Measurements from ENCODE around the gene KRI1. TPM values are rescaled to one million over a fixed set of nuclear protein-coding genes. Genes with fewer than 3 reads are reported as not detected.

KRI1 gene
- total and polyA plus RNA-seq, 2 of the 8 experiments (the other 6 are each of a cell fraction or from before 2014, with no cell fraction given): 14.2 to 45.2 TPM

DNA sequence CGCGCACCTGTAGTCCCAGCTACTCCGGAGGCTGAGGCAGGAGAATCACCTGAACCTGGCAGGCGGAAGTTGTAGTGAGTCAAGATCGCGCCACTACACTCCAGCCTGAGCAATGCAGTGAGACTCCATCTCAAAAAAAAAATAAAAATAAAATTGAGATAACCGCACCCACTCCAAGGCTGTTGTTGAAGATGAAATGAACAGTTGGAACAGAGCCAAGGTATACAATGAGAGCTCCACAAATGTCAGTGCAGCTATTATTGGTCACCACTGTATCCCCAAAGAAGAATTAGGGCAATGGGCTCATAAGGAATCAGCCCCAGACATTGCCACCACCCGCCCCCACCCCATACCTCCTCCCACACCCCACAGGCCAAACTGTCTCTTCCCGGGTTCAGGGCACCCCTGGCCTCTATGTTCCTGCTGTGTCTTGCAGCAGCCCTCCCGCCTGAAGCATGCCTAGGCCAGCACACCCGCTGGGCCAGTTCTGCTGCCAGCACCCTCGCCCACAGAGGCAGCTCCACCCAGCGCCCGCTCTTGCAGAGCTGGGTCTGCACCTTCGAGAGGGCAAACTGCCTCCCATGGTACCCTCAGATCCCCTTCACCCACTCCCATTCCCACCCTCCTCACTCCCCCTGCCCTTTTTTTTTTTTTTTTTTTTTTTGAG lies 45.0 kb downstream of the KRI1 start:
- 90% methylated on average over 15 of the region's 15 CpGs; no CpG with 5 or more reads in 1 of the 2 experiments for WGBS, 2 experiments (ENCODE audit: extremely low coverage in 1 of 2, insufficient coverage in 1 of 2, insufficient read length in 1 of 2, insufficient replicate concordance in 2 of 2, low coverage in 1 of 2, low lambda C conversion rate in 2 of 2, missing lambda C conversion rate in 1 of 2)
- H3K9me3 ChIP-seq (ENCODE audit: insufficient read depth in 2 of 2, low read depth in 1 of 2, low read length in 1 of 2): no peaks in the 10 kb centered on the region
- ChIA-PET CTCF (ENCODE audit: partially characterized antibody) (interaction anchor here (0.6 to 5.6 kb wide), 10 partner anchors 13 to 331 kb away, joined by 3 to 46 read pairs (median 3); no protein-coding TSS in a partner anchor), POLR2A (ENCODE audit: partially characterized antibody) (no interaction called here)
- no peak overlapping the region for H3K18ac ChIP-seq (ENCODE audit: extremely low read depth, low read length)
- FAIRE-seq: no peak
- H2BK120ac ChIP-seq (replicated peaks; ENCODE audit: low read depth, low read length): no peak overlapping the region
- no peak overlapping the region for H2BK20ac ChIP-seq (ENCODE audit: low read length)
- no peak for DNase-seq (ENCODE audit: low read depth in 1 of 2, low spot score in 2 of 2)
- no peak overlapping the region for H2AFZ ChIP-seq (ENCODE audit: low read length)
- H2BK12ac ChIP-seq (ENCODE audit: low read depth, low read length): no peak overlapping the region
- H2BK5ac ChIP-seq (ENCODE audit: low read depth, low read length): no peak overlapping the region
- no peak overlapping the region for H3K23ac ChIP-seq (ENCODE audit: insufficient read length)
- no peak overlapping the region for H3K14ac ChIP-seq (ENCODE audit: insufficient read length)
- no peak overlapping the region for H2AK5ac ChIP-seq (ENCODE audit: low read depth, low read length)
- H3K4me2 ChIP-seq (ENCODE audit: insufficient read depth in 1 of 2, low read depth in 2 of 2, low read length in 2 of 2): no peak overlapping the region
- peaks cover 2% of the 10 kb centered on the region in 2 experiments for H4K20me1 ChIP-seq (replicated peaks in 1 of 2; ENCODE audit: control insufficient read depth in 1 of 2, insufficient read depth in 2 of 2, low read length in 2 of 2)
- no peak overlapping the region for H3K56ac ChIP-seq (replicated peaks; ENCODE audit: insufficient read length, low read depth, low read length)
- H3K36me3 ChIP-seq (ENCODE audit: control insufficient read depth in 2 of 4, insufficient read depth in 4 of 4, low read length in 3 of 4): no peaks in the 10 kb centered on the region
- no peak overlapping the region for H4K8ac ChIP-seq (ENCODE audit: extremely low read depth, insufficient read depth, low read length)
- H3K4me3 ChIP-seq (ENCODE audit: extremely low read depth in 1 of 4, insufficient read depth in 2 of 4, low read depth in 3 of 4, low read length in 4 of 4): no peak overlapping the region
- H3K23me2 ChIP-seq (ENCODE audit: low read depth, low read length): peaks cover 18% of the 10 kb centered on the region
- H4K5ac ChIP-seq (ENCODE audit: insufficient read length, low read depth, low read length): no peak overlapping the region
- no peaks in the 10 kb centered on the region for H3K79me2 ChIP-seq (ENCODE audit: control insufficient read depth in 1 of 2, insufficient read depth in 2 of 2, low read length in 2 of 2)
- peaks cover 15 to 37% (median 34%) of the 10 kb centered on the region in 4 experiments; a peak in 6 of 7 replicates for H3K27me3 ChIP-seq (replicated peaks in 1 of 4; ENCODE audit: control insufficient read depth in 3 of 4, extremely low read depth in 1 of 4, insufficient read depth in 3 of 4, low read length in 3 of 4)
- no peak overlapping the region for H4K91ac ChIP-seq (replicated peaks; ENCODE audit: insufficient read length, low read length)
- H3K9ac ChIP-seq (replicated peaks in 1 of 4; ENCODE audit: extremely low read depth in 1 of 4, low read depth in 3 of 4, low read length in 3 of 4): no peak overlapping the region
- H3K4me1 ChIP-seq (replicated peaks in 1 of 4; ENCODE audit: control insufficient read depth in 3 of 4, insufficient read depth in 4 of 4, low read length in 3 of 4): peaks cover 0 to 18% (median 7%) of the 10 kb centered on the region in 4 experiments; a peak in 5 of 7 replicates
- no peak overlapping the region for H3K27ac ChIP-seq (ENCODE audit: low read depth, low read length)
- H3K79me1 ChIP-seq (ENCODE audit: low read depth, low read length): no peaks in the 10 kb centered on the region; the same call in 1 of the 2 replicates
- no peak overlapping the region for H2BK15ac ChIP-seq (ENCODE audit: low read length)
- H3K4ac ChIP-seq (replicated peaks; ENCODE audit: insufficient read length, low read depth, low read length): no peak overlapping the region
- TF ChIP-seq CBX5 (IDR thresholded peaks at IDR 0.05; ENCODE audit: low read depth, low read length) (no peak), FOSL1 (IDR thresholded peaks at IDR 0.05; ENCODE audit: insufficient read depth, low read depth, low read length) (no peak), POLR2AphosphoS5 (IDR thresholded peaks at IDR 0.05; ENCODE audit: low read depth, low read length) (no peak), ZNF274 (IDR thresholded peaks at IDR 0.05; ENCODE audit: borderline replicate concordance, extremely low read depth, low read length) (no peak), TAF7 (optimal IDR thresholded peaks at IDR 0.05; ENCODE audit: borderline replicate concordance, low read depth, low read length) (no peak), CHD1 (IDR thresholded peaks at IDR 0.05; ENCODE audit: low read depth, low read length) (no peak), KDM4A (IDR thresholded peaks at IDR 0.05; ENCODE audit: low read depth, low read length, severe bottlenecking) (no peak), RFX5 (IDR thresholded peaks at IDR 0.05; ENCODE audit: borderline replicate concordance, low read depth, low read length) (no peak), GTF2F1 (IDR thresholded peaks at IDR 0.05; ENCODE audit: borderline replicate concordance, low read depth, low read length) (no peak), JUN (IDR thresholded peaks at IDR 0.05; ENCODE audit: low read depth, low read length) (no peak), SP2 (IDR thresholded peaks at IDR 0.05; ENCODE audit: low read length) (no peak)
- TF ChIP-seq, protein P1, sequence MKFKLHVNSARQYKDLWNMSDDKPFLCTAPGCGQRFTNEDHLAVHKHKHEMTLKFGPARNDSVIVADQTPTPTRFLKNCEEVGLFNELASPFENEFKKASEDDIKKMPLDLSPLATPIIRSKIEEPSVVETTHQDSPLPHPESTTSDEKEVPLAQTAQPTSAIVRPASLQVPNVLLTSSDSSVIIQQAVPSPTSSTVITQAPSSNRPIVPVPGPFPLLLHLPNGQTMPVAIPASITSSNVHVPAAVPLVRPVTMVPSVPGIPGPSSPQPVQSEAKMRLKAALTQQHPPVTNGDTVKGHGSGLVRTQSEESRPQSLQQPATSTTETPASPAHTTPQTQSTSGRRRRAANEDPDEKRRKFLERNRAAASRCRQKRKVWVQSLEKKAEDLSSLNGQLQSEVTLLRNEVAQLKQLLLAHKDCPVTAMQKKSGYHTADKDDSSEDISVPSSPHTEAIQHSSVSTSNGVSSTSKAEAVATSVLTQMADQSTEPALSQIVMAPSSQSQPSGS (IDR thresholded peaks at IDR 0.05; ENCODE audit: low read length): no peak
